ENCODE data around the gene DSTN.

The DSTN gene

DNA sequence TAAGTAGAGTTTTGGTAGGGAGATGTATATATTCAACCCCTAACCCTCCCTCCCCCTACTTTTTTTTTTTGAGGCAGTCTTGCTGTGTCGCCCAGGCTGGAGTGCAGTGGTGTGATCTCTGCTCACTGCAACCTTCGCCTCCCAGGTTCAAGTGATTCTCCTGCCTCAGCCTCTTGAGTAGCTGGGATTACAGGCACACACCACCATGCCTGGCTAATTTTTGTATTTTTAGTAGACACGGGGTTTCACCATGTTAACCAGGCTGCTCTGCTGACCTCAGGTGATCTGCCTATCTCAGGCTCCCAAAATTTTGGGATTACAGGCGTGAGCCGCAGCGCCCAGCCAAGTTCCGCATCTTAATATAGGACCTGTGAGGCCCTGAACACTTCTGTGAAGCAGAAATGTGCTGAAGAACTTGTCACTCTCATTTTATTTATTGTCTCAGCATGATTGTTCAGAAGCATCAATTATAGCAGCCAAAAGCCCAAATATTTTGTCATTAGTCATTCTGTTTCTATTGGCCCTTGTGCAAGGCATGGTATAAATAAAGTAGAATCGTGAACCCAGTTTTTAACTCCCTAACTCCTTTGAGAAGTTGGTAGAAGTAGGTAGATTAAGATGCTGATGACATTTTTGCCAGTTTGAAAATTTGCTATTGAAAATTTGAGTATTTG lies 19.4 kb downstream of the DSTN start:
- DNase-seq (ENCODE audit: low read depth): no peak
- no peak overlapping the region for H3K4me3 ChIP-seq (ENCODE audit: low read length)
- no peak for TF ChIP-seq CTCF (conservative IDR thresholded peaks at IDR 0.05; ENCODE audit: low read depth, low read length)

- no peak for TF ChIP-seq CTCF (conservative IDR thresholded peaks at IDR 0.05; ENCODE audit: low read depth, low read length)
- no peak for DNase-seq (ENCODE audit: low read depth)
- H3K4me3 ChIP-seq (ENCODE audit: low read length): no peak overlapping the region
Measured at GRCh38 chr20:17590245-17590644, 20.4 kb downstream of the DSTN start.

DNA sequence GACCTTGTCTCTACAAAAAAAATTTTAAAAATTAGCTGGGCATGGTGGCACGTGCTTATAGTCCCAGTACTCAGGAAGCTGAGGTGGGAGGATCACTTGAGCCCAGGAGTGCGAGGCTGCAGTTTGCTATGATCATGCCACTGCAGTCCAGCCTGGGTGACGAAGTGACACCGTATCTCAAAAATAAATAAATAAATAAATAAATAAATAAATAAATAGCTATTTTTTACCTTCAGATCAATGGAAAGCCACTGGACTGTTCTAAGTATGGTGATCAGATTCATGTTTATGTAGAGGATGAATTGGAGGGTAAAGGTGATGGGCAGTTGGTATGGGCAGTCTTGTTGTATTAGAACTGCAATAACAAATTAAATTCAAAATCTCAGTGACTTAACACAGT lies 24.0 kb downstream of the DSTN start:
- no peak overlapping the region for H3K4me3 ChIP-seq (ENCODE audit: low read length)
- DNase-seq (ENCODE audit: low read depth): no peak
- TF ChIP-seq CTCF (conservative IDR thresholded peaks at IDR 0.05; ENCODE audit: low read depth, low read length): no peak

- TF ChIP-seq CTCF (conservative IDR thresholded peaks at IDR 0.05; ENCODE audit: low read depth, low read length): no peak
- no peak for DNase-seq (ENCODE audit: low read depth)
- no peak overlapping the region for H3K4me3 ChIP-seq (ENCODE audit: low read length)
Measured at GRCh38 chr20:17594443-17594842, 24.6 kb downstream of the DSTN start.

DNA sequence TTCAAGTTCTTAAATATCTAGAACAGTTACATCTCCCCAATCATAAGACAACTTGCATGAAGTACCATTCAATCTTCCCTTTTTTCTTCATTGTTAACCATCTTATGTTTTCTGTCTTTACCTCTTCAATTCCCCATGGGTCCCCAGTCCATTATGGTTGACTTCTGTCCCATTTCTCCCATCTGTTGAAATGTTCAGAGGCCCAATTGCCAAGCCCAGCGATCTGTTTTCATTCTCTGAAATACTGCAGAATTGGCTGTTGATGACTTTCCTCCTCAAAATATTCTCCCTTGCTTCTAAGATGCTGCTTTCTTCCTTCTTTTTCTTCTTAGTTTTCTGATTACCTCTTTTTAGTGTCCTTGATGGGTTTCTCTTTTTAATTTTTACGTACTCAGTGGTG lies 26.0 kb downstream of the DSTN start:
- H3K4me3 ChIP-seq (ENCODE audit: low read length): no peak overlapping the region
- no peak for DNase-seq (ENCODE audit: low read depth)
- TF ChIP-seq CTCF (conservative IDR thresholded peaks at IDR 0.05; ENCODE audit: low read depth, low read length): no peak

GRCh38 chr20:17598013-17598550 lies 28.2 kb downstream of the DSTN start:
- no peak overlapping the region for H3K4me3 ChIP-seq (ENCODE audit: low read length)
- DNase-seq (ENCODE audit: low read depth): no peak
- no peak for TF ChIP-seq CTCF (conservative IDR thresholded peaks at IDR 0.05; ENCODE audit: low read depth, low read length)

- DNase-seq (ENCODE audit: low read depth): no peak
- H3K4me3 ChIP-seq (ENCODE audit: low read length): no peak overlapping the region
- TF ChIP-seq CTCF (conservative IDR thresholded peaks at IDR 0.05; ENCODE audit: low read depth, low read length): no peak
Measured at GRCh38 chr20:17601957-17602356, 32.1 kb downstream of the DSTN start.
